Uterus (tissue), 2 donors: Measurements from ENCODE around the gene DPP6.

Source experiments
- CTCF ChIP-seq, 4 experiments: fragments of 200-600 bp in 2 of 4; fragments of 450-650 bp in 2 of 4; sonication (generic) in 2 of 4; IDR thresholded peaks; one replicate each; pipeline ENCODE4 v1.5.1; 2016 to 2019; ENCODE audit warnings: antibody characterized with exemption in 4 of 4, mild to moderate bottlenecking in 2 of 4, moderate library complexity in 1 of 4
- POLR2A ChIP-seq, 2 donors: fragments of 450-650 bp; IDR thresholded peaks; one replicate each; pipeline ENCODE4 v1.6.1; 2016; ENCODE audit warnings: antibody characterized with exemption in 2 of 2, mild to moderate bottlenecking in 1 of 2, moderate library complexity in 1 of 2

- TF ChIP-seq CTCF (IDR thresholded peaks at IDR 0.05) (no peak), POLR2A (IDR thresholded peaks at IDR 0.05) (no peak)
These were observed 539.3 kb downstream of the DPP6 start for GRCh38 chr7:154591544-154591943.
